Naive thymus-derived CD4-positive, alpha-beta T cell (primary cell): ENCODE data around the gene KDSR. TPM values are rescaled to one million over a fixed set of nuclear protein-coding genes. Genes with fewer than 3 reads are reported as not detected.

Experiments
- ATAC-seq: fragments of 150-1000 bp; cut with Tn5 transposase; 2 replicates; pipeline ENCODE4 v1.10.0; 2021; ENCODE audit warnings: mild to moderate bottlenecking, moderate library complexity
- CTCF ChIA-PET: fragments of 350-600 bp; sonication (Branson Sonifier 250); formaldehyde crosslinking; loops from one replicate; lab custom pipeline; 2021; ENCODE audit warnings: antibody characterized with exemption; lab: Charles Lee
- POLR2A ChIA-PET: fragments of 350-600 bp; sonication (Branson Sonifier 250); formaldehyde crosslinking; loops from one replicate; lab custom pipeline; 2021; ENCODE audit warnings: antibody characterized with exemption, inconsistent platforms; lab: Charles Lee
- DNase-seq, 9 donors: peaks; one replicate each; pipeline versions ENCODE4 v3.0.0 to v3.0.0-alpha.2; 2020 to 2022; ENCODE audit warnings: mixed read lengths in 1 of 9
- H3K27ac ChIP-seq: one replicate; pipeline ENCODE4 v1.7.0; 2013; ENCODE audit warnings: mild to moderate bottlenecking, low read depth, low read length, moderate library complexity
- H3K27me3 ChIP-seq, 2 donors: one replicate each; pipeline ENCODE4 v1.7.0; 2013; ENCODE audit warnings: low read length in 2 of 2, mild to moderate bottlenecking in 2 of 2, moderate library complexity in 2 of 2; ENCODE audit not compliant: control insufficient read depth in 2 of 2, insufficient read depth in 2 of 2
- H3K36me3 ChIP-seq, 3 experiments: 1 replicate in 2 of 3; 2 replicates in 1 of 3; pipeline ENCODE4 v1.7.0; 2013; ENCODE audit warnings: low read length in 3 of 3, mild to moderate bottlenecking in 3 of 3, moderate library complexity in 1 of 3; ENCODE audit not compliant: insufficient read depth in 3 of 3, control insufficient read depth in 2 of 3
- H3K4me1 ChIP-seq, 2 donors: one replicate each; pipeline ENCODE4 v1.7.0; 2013; ENCODE audit warnings: low read length in 2 of 2, mild to moderate bottlenecking in 2 of 2, moderate library complexity in 1 of 2; ENCODE audit not compliant: control insufficient read depth in 2 of 2, insufficient read depth in 2 of 2
- H3K4me3 ChIP-seq: 2 replicates; pipeline ENCODE4 v1.7.0; 2013; ENCODE audit warnings: mild to moderate bottlenecking, low read length
- H3K9me3 ChIP-seq, 3 experiments: 1 replicate in 2 of 3; 2 replicates in 1 of 3; pipeline ENCODE4 v1.7.0; 2013; ENCODE audit warnings: low read length in 3 of 3; ENCODE audit not compliant: control insufficient read depth in 2 of 3
- H3K27ac Mint-ChIP-seq, 9 donors: one replicate each; pipeline ENCODE4 v1.8.0; 2020 to 2022; ENCODE audit warnings: mixed read lengths in 9 of 9, mild to moderate bottlenecking in 8 of 9, moderate library complexity in 5 of 9, inconsistent platforms in 2 of 9
- H3K27me3 Mint-ChIP-seq, 5 donors: one replicate each; pipeline ENCODE4 v1.8.0; 2021 to 2022; ENCODE audit warnings: mixed read lengths in 5 of 5, mild to moderate bottlenecking in 1 of 5
- H3K36me3 Mint-ChIP-seq, 5 donors: one replicate each; pipeline ENCODE4 v1.8.0; 2020 to 2022; ENCODE audit warnings: mixed read lengths in 5 of 5, mild to moderate bottlenecking in 3 of 5, inconsistent platforms in 1 of 5
- H3K4me1 Mint-ChIP-seq, 7 donors: one replicate each; pipeline ENCODE4 v1.8.0; 2020 to 2022; ENCODE audit warnings: mixed read lengths in 7 of 7, mild to moderate bottlenecking in 3 of 7, inconsistent platforms in 1 of 7
- H3K4me3 Mint-ChIP-seq, 10 donors: one replicate each; pipeline ENCODE4 v1.8.0; 2020 to 2022; ENCODE audit warnings: mild to moderate bottlenecking in 10 of 10, mixed read lengths in 10 of 10, moderate library complexity in 6 of 10, inconsistent platforms in 2 of 10
- H3K9me3 Mint-ChIP-seq, 11 donors: one replicate each; pipeline ENCODE4 v1.8.0; 2020 to 2022; ENCODE audit warnings: mixed read lengths in 11 of 11, mild to moderate bottlenecking in 4 of 11, inconsistent platforms in 1 of 11, moderate library complexity in 1 of 11
- intact Hi-C, 2 donors: fragments of 100-400 bp; cut with micrococcal nuclease; formaldehyde crosslinking; loops; one replicate each; pipeline ENCODE4 v1.15.1; 2023
- polyA plus RNA-seq, 2 donors: library from polyadenylated mRNA; unstranded; fragments of 300-500 nt; fragmentation: Illumina TruSeq; gene quantifications; one replicate each; pipeline ENCODE4 v1.2.3, GENCODE V29; 2021
- total RNA-seq, 6 experiments: library from RNA in 5 of 6; stranded (reverse) in 5 of 6; gene quantifications; 1 replicate in 5 of 6; 2 replicates in 1 of 6; pipeline ENCODE4 v1.2.3 and lab custom pipeline; 2021 to 2026

KDSR gene
- total and polyA plus RNA-seq, 7 experiments from 2014 or later, result 24.4 to 62.4 (median 48.7) TPM

DNA sequence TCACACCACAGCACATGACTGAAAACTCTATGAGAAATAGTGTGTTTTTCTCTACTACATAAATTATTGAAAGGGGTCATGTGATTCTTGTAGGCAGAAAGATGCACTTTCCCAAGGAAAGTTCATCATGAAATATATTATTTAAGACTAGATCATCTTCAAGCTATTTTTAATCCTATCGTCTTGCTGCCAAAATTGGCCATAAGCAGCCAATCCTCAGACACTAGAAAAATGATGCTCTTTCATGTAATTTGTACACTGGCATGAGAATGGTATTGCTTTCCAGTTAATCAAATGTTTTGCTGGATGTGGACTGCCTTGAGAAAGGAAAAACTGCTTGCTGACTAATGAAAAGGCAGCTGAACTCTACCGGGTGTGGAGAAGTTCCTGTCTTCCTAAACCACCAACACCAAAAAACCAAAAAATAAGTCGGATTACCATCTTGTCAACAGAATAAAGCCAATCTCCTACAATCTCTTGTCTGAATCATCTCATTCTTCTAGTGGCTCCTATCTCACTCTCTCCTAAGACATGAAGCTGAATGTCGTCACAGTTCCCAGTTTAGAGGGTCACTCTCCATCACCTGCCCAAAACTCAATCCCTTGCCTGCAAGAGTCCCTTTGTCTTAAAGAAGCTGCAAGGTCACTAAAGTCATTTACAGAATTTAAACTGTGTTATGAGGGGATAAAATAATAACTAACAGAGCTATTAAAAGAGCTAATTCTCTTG is 52.8 kb downstream of the KDSR start:
- H3K9me3 ChIP-seq, result no peaks in the 10 kb centered on the region
- peak overlapping the region; percentile 94 for H3K27ac ChIP-seq
- Mint-ChIP-seq H3K36me3 (peaks cover 0 to 72% (median 8%) of the 10 kb centered on the region in 5 donors), H3K4me3 (peak overlapping the region; percentile 84 to 99 (median 94)), H3K27me3 (no peaks in the 10 kb centered on the region), H3K9me3 (peaks cover 0 to 2% (median 0%) of the 10 kb centered on the region in 11 donors), H3K27ac (peak overlapping the region; percentile 21 to 98 (median 89)), H3K4me1 (peaks cover 50 to 82% (median 73%) of the 10 kb centered on the region in 7 donors)
- intact Hi-C loops, result no loop called here
- H3K36me3 ChIP-seq, result peaks cover 0 to under 1% (median 0%) of the 10 kb centered on the region in 3 experiments
- no peak for ATAC-seq
- CTCF ChIA-PET, result interaction anchor here (0.9 to 2.9 kb wide), 8 partner anchors 10 to 182 kb away, joined by 3 to 13 read pairs (median 4); no protein-coding TSS in a partner anchor
- no peak for DNase-seq
- no peaks in the 10 kb centered on the region for H3K27me3 ChIP-seq
- peak overlapping the region; percentile 94 for H3K4me3 ChIP-seq
- POLR2A ChIA-PET, result interaction anchor here (0.7 to 2.7 kb wide), 20 partner anchors 9 to 182 kb away, joined by 3 to 16 read pairs (median 4); no protein-coding TSS in a partner anchor
- peaks cover 25 to 30% of the 10 kb centered on the region in 2 donors for H3K4me1 ChIP-seq

DNA sequence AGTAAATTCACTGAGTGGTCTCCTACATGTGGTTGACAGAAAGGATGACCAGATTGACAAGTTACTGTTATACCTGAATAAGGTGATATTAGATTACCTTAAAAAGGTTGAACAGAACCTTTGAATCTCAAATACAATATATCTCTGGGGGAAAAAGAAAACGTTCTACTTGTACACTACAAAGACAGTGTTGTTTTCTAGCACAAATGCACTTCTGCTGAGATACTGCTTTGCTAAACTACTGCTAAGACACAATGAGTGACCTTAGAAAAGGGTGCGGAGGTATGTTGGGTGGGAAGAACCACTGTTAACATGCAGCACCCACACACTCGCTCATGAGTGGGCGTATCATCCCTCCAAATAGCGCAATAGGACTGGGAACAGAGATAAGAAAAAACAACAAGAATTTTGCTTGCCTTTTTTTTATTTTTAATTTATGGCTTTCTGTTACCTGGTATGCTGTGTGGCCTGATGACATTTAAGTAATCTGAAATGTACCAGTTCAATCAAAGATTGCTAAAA is 53.5 kb downstream of the KDSR start:
- peak overlapping the region; percentile 94 for H3K27ac ChIP-seq
- H3K36me3 ChIP-seq, result no peaks in the 10 kb centered on the region
- no peaks in the 10 kb centered on the region for H3K9me3 ChIP-seq
- Mint-ChIP-seq H3K27me3 (no peaks in the 10 kb centered on the region), H3K27ac (peak overlapping the region; percentile 31 to 98 (median 87)), H3K36me3 (peaks cover 0 to 65% (median 6%) of the 10 kb centered on the region in 5 donors), H3K4me3 (peak overlapping the region; percentile 84 to 99 (median 94)), H3K9me3 (peaks cover 0 to under 1% (median 0%) of the 10 kb centered on the region in 11 donors), H3K4me1 (peaks cover 52 to 86% (median 78%) of the 10 kb centered on the region in 7 donors)
- ChIA-PET CTCF (interaction anchor here (1.3 to 2.9 kb wide), 2 partner anchors 21 to 181 kb away, joined by 4 to 13 read pairs; no protein-coding TSS in a partner anchor), POLR2A (interaction anchor here (0.8 to 2.7 kb wide), 8 partner anchors 8 to 160 kb away, joined by 3 to 16 read pairs (median 8); no protein-coding TSS in a partner anchor)
- ATAC-seq (no peak), DNase-seq (no peak)
- H3K4me3 ChIP-seq, result peak overlapping the region; percentile 6
- intact Hi-C loops, result loop anchor here in 1 of 2 donors (1.0 kb wide), 1 partner anchor 10 kb away; no protein-coding TSS in a partner anchor
- no peaks in the 10 kb centered on the region for H3K27me3 ChIP-seq
- H3K4me1 ChIP-seq, result peaks cover 29 to 37% of the 10 kb centered on the region in 2 donors

DNA sequence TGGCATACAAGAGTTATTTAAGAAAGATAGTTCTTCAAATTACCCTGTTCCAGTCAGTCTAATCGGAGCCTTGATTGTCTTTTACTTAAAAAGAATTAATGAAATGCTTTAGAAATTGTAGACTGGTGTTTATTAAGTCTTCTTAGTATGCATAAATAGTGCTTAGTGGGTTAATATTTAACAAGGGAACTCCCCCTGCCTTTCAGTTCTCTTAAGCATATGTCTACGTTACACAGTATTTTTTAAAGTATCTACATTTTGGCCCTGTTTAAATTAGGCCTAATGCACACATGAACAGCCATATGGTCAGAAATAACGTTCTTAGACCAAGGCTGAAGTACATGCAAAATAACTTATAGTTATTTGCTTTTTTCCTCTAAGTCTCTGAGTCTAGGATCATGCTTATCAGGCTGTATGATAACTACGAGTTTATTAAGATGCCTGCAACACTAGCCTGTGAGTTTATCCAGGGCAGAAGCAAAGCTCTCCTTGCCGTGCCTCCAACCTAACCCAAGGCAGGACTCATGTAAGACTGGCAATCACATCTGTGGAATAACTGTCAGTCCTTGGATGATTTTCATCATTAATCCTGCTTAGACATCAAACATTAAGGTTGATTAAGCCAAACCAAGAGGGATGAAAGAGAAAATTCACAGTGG is 54.1 kb downstream of the KDSR start:
- Histone ChIP-seq H3K4me3 (no peak overlapping the region), H3K27me3 (no peaks in the 10 kb centered on the region), H3K27ac (peak overlapping the region; percentile 94), H3K4me1 (peaks cover 29 to 37% of the 10 kb centered on the region in 2 donors), H3K9me3 (no peaks in the 10 kb centered on the region), H3K36me3 (no peaks in the 10 kb centered on the region)
- H3K9me3 Mint-ChIP-seq, result no peaks in the 10 kb centered on the region
- peak overlapping the region; percentile 84 to 99 (median 94) for H3K4me3 Mint-ChIP-seq
- CTCF ChIA-PET, result interaction anchor here (2.9 kb wide), 1 partner anchor 181 kb away, joined by 13 read pairs; no protein-coding TSS in a partner anchor
- POLR2A ChIA-PET, result interaction anchor here (0.6 to 3.6 kb wide), 9 partner anchors 11 to 151 kb away, joined by 3 to 18 read pairs (median 6); no protein-coding TSS in a partner anchor
- intact Hi-C loops, result loop anchor here in 1 of 2 donors (1.0 kb wide), 1 partner anchor 10 kb away; no protein-coding TSS in a partner anchor
- no peaks in the 10 kb centered on the region for H3K27me3 Mint-ChIP-seq
- peaks cover 0 to 61% (median 3%) of the 10 kb centered on the region in 5 donors for H3K36me3 Mint-ChIP-seq
- H3K4me1 Mint-ChIP-seq, result peaks cover 53 to 91% (median 83%) of the 10 kb centered on the region in 7 donors
- no peak for ATAC-seq
- H3K27ac Mint-ChIP-seq, result peak overlapping the region; percentile 31 to 98 (median 89)
- no peak for DNase-seq

DNA sequence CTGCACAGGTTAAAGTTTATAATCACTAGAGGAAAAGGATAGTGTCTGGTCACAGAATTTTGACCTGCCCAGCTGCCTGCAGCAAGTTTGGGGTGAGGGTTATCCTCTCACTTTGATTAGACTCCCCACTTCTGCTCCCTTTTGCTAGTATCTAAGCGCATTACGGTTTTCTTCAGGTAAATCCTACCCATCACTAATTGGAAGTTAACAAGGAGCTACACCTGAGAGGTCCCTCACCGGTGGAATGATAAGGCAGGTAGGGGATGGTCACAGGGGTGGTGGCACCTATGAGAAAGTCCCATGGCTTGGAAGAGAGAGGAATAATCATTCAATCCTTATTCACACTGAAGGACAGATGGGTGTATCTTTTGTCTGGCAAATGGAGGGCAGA is 55.0 kb downstream of the KDSR start:
- peak overlapping the region; percentile 27 to 99 (median 90) for H3K4me3 Mint-ChIP-seq
- no peaks in the 10 kb centered on the region for H3K9me3 Mint-ChIP-seq
- peaks cover 54 to 92% (median 87%) of the 10 kb centered on the region in 7 donors for H3K4me1 Mint-ChIP-seq
- ChIA-PET POLR2A (interaction anchor here (0.7 to 4.0 kb wide), 17 partner anchors 10 to 609 kb away, joined by 3 to 18 read pairs (median 4); no protein-coding TSS in a partner anchor), CTCF (interaction anchor here (0.8 to 1.8 kb wide), 3 partner anchors 23 to 180 kb away, joined by 3 to 6 read pairs (median 3); no protein-coding TSS in a partner anchor)
- no peaks in the 10 kb centered on the region for H3K27me3 ChIP-seq
- peak overlapping the region; percentile 94 for H3K27ac ChIP-seq
- ATAC-seq, result no peak
- no peaks in the 10 kb centered on the region for H3K9me3 ChIP-seq
- no peak for DNase-seq
- H3K36me3 Mint-ChIP-seq, result peaks cover 0 to 54% (median 0%) of the 10 kb centered on the region in 5 donors
- peaks cover 29 to 44% of the 10 kb centered on the region in 2 donors for H3K4me1 ChIP-seq
- H3K4me3 ChIP-seq, result no peak overlapping the region
- no peaks in the 10 kb centered on the region for H3K27me3 Mint-ChIP-seq
- H3K27ac Mint-ChIP-seq, result peak overlapping the region in 8 of 9 donors; percentile 22 to 98 (median 84)
- H3K36me3 ChIP-seq, result no peaks in the 10 kb centered on the region
- intact Hi-C loops, result no loop called here

DNA sequence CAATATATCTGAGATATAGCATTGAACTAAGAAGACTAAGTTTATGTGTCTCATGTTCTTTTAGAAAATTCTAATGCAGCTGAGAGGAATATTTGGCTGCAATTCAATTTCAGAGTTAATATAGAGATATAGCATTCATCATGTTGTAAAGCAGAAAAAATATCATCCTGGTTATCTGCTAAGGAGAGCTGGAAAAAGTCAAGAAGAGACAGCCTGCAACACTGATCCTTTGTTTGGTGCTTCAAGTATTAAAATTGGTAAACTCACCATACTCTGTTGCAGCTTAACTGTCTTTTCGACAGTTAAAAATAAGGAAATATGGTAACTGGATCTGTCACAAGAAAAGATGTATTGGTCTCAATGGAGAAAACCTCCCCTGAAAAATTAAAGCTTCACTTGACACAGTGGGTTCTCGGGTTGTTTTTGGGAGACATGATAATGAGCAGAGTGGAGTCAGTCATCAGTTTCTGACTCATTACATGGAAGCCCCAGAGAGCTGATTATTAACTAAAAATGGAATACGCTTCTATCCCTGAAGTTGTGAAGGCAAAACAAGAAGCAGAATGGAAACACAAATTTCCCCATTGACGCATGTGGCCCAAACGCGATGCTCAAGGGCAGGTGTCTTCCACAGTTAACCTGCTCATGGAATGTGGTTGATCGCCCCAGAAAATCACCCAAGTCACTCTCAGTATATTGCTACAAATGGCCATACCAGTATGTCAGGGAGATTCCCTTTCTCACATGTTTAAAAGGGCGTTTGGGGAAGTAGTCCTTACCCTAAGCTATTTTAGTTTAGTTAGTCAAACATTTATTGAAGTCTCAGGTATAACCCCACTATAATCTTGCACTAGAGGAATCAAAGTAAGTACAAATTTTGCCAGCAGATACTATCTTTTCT is 55.6 kb downstream of the KDSR start:
- no peaks in the 10 kb centered on the region for H3K36me3 ChIP-seq
- ChIA-PET POLR2A (interaction anchor here (0.7 to 4.0 kb wide), 17 partner anchors 10 to 609 kb away, joined by 3 to 18 read pairs (median 4); no protein-coding TSS in a partner anchor), CTCF (interaction anchor here (0.7 to 1.8 kb wide), 6 partner anchors 10 to 179 kb away, joined by 3 to 6 read pairs (median 3); no protein-coding TSS in a partner anchor)
- Mint-ChIP-seq H3K4me3 (peak overlapping the region in 8 of 10 donors; percentile 18 to 99 (median 45)), H3K9me3 (no peaks in the 10 kb centered on the region), H3K27me3 (no peaks in the 10 kb centered on the region), H3K36me3 (peaks cover 0 to 51% (median 5%) of the 10 kb centered on the region in 5 donors), H3K4me1 (peaks cover 59 to 94% (median 90%) of the 10 kb centered on the region in 7 donors), H3K27ac (peak overlapping the region in 7 of 9 donors; percentile 26 to 98 (median 90))
- H3K4me1 ChIP-seq, result peaks cover 29 to 44% of the 10 kb centered on the region in 2 donors
- peak overlapping the region; percentile 94 for H3K27ac ChIP-seq
- intact Hi-C loops, result no loop called here
- no peak overlapping the region for H3K4me3 ChIP-seq
- no peaks in the 10 kb centered on the region for H3K9me3 ChIP-seq
- DNase-seq, result no peak
- ATAC-seq, result peak; percentile 30
- no peaks in the 10 kb centered on the region for H3K27me3 ChIP-seq
